Activated CD8-positive, alpha-beta T cell treated with anti-CD3 and anti-CD28 coated beads for 36 hours (primary cell): ENCODE results near the gene DNM2. TPM values are rescaled to one million over a fixed set of nuclear protein-coding genes. Genes with fewer than 3 reads are reported as not detected.
A peak's percentile ranks its signal among the peaks of the same experiment; 100 is the strongest.

Source experiments
- ATAC-seq: fragments of 200-7000 bp; cut with Tn5 transposase; one replicate; pipeline ENCODE4 v1.10.0; 2021; ENCODE audit warnings: mild to moderate bottlenecking, moderate library complexity
- CTCF ChIA-PET: fragments of 350-600 bp; sonication (Branson Sonifier 250); formaldehyde crosslinking; loops from one replicate; lab custom pipeline; 2021; ENCODE audit warnings: antibody characterized with exemption; lab: Charles Lee
- POLR2A ChIA-PET: fragments of 350-600 bp; sonication (Branson Sonifier 250); formaldehyde crosslinking; loops from one replicate; lab custom pipeline; 2021; ENCODE audit warnings: antibody characterized with exemption; lab: Charles Lee
- DNase-seq: peaks from one replicate; pipeline ENCODE4 v3.0.0-alpha.2; 2020
- H3K27ac Mint-ChIP-seq: one replicate; pipeline ENCODE4 v1.8.0; 2021; ENCODE audit warnings: mild to moderate bottlenecking, mixed read lengths
- H3K27me3 Mint-ChIP-seq: one replicate; pipeline ENCODE4 v1.8.0; 2021; ENCODE audit warnings: mixed read lengths
- H3K36me3 Mint-ChIP-seq: one replicate; pipeline ENCODE4 v1.8.0; 2021; ENCODE audit warnings: low read depth, mixed read lengths
- H3K4me1 Mint-ChIP-seq: one replicate; pipeline ENCODE4 v1.8.0; 2021; ENCODE audit warnings: low read depth, mixed read lengths
- H3K4me3 Mint-ChIP-seq: one replicate; pipeline ENCODE4 v1.8.0; 2021; ENCODE audit warnings: mild to moderate bottlenecking, moderate library complexity, mixed read lengths
- H3K9me3 Mint-ChIP-seq: one replicate; pipeline ENCODE4 v1.8.0; 2021; ENCODE audit warnings: mixed read lengths
- CTCF ChIP-seq: fragments of 200-600 bp; IDR thresholded peaks from one replicate; pipeline ENCODE4 v1.8.0; 2022; ENCODE audit warnings: antibody characterized with exemption, mild to moderate bottlenecking
- intact Hi-C: fragments of 100-400 bp; cut with micrococcal nuclease; formaldehyde crosslinking; loops from one replicate; pipeline ENCODE4 v1.10.0; 2022
- total RNA-seq, 2 experiments: library from RNA; stranded (reverse); gene quantifications; one replicate each; pipeline ENCODE4 v1.2.3, GENCODE V29; 2021

Gene DNM2
- total RNA-seq, 2 experiments from 2014 or later = 151 to 153 TPM

DNA sequence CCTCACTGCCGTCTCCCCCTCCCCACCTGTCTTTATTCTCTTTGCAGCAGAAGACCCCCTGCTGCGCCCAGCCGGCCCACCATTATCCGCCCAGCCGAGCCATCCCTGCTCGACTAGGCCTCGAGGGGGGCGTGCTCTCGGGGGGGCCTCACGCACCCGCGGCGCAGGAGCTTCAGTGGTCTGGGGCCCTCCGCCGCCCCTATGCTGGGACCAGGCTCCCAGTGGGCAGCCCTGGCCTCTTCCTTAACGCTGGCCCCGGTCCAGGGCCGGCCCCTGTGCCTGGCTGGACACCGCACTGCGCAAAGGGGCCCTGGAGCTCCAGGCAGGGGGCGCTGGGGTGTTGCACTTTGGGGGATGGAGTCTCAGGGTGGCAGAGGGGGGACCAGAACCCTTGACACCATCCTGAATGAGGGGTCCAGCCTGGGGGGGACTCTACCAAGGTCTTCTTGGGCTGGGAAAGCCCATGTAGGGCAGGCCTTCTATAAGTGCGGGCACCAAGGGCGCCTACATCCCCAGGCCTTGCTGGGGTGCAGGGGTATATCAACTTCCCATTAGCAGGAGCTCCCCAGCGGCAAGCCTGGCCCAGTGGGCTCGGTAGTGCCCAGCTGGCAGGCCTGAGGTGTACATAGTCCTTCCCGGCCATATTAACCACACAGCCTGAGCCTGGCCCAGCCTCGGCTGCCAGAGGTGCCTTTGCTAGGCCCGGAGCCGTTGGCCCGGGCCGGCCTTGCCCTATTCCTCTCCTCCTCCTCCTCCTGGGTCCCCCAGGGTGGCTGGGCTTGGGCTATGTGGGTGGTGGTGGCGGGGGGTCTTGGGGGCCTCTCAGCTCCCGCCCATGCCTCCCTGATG is 113.3 kb downstream of the DNM2 start:
- no peaks in the 10 kb centered on the region for H3K27me3 Mint-ChIP-seq

GRCh38 chr19:10831987-10832938 is 114.4 kb downstream of the DNM2 start:
- Mint-ChIP-seq H3K27me3 (no peaks in the 10 kb centered on the region), H3K4me3 (no peak overlapping the region), H3K36me3 (peaks cover 16% of the 10 kb centered on the region), H3K4me1 (peaks cover 16% of the 10 kb centered on the region), H3K27ac (no peak overlapping the region), H3K9me3 (peaks cover 10% of the 10 kb centered on the region)
- ChIA-PET CTCF (interaction anchor here (1.3 kb wide), 1 partner anchor 32 kb away, joined by 3 read pairs; no protein-coding TSS in a partner anchor), POLR2A (interaction anchor here (0.8 to 1.1 kb wide), 3 partner anchors 11 to 123 kb away, joined by 3 read pairs; no protein-coding TSS in a partner anchor)
- no peak for TF ChIP-seq CTCF
- DNase-seq (no peak), ATAC-seq (no peak)
- intact Hi-C loops = no loop called here

More for the DNA sequence above, 113.3 kb downstream of the DNM2 start:
- ATAC-seq (no peak), DNase-seq (no peak)
- no peak overlapping the region for H3K27ac Mint-ChIP-seq
- CTCF ChIA-PET = interaction anchor here (1.3 to 1.6 kb wide), 2 partner anchors 33 to 113 kb away, joined by 3 to 4 read pairs; partner anchors contain the start of gene DNM2
- POLR2A ChIA-PET = interaction anchor here (0.8 to 1.4 kb wide), 4 partner anchors 10 to 122 kb away, joined by 3 read pairs; no protein-coding TSS in a partner anchor
- H3K4me3 Mint-ChIP-seq = no peak overlapping the region
- H3K9me3 Mint-ChIP-seq = peaks cover 2% of the 10 kb centered on the region
- H3K4me1 Mint-ChIP-seq = peaks cover 5% of the 10 kb centered on the region
- H3K36me3 Mint-ChIP-seq = peaks cover 6% of the 10 kb centered on the region
- intact Hi-C loops = no loop called here
- no peak for TF ChIP-seq CTCF

DNA sequence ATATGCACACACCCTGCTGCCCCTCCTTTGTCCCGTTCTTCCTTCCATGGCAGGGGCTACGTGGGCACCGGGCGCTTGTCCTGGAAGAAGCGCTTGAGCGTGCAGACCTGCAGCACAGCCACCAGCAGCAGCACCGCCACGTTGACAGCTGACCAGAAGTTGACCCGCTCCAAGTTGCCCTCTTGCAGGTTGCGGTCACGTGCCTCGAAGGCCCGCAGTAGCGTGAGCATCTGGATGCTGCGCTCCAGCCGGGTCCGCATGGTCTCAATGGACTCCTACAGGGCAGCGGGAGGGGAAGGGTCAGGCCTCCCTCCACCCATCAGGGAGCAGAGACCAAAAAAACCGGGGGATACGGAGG is 115.0 kb downstream of the DNM2 start:
- ChIA-PET POLR2A (no interaction called here), CTCF (no interaction called here)
- H3K4me1 Mint-ChIP-seq = peaks cover 16% of the 10 kb centered on the region
- peaks cover 16% of the 10 kb centered on the region for H3K36me3 Mint-ChIP-seq
- intact Hi-C loops = no loop called here
- TF ChIP-seq CTCF = no peak
- no peaks in the 10 kb centered on the region for H3K27me3 Mint-ChIP-seq
- DNase-seq (no peak), ATAC-seq (no peak)
- H3K9me3 Mint-ChIP-seq = peaks cover 10% of the 10 kb centered on the region
- no peak overlapping the region for H3K4me3 Mint-ChIP-seq
- no peak overlapping the region for H3K27ac Mint-ChIP-seq

DNA sequence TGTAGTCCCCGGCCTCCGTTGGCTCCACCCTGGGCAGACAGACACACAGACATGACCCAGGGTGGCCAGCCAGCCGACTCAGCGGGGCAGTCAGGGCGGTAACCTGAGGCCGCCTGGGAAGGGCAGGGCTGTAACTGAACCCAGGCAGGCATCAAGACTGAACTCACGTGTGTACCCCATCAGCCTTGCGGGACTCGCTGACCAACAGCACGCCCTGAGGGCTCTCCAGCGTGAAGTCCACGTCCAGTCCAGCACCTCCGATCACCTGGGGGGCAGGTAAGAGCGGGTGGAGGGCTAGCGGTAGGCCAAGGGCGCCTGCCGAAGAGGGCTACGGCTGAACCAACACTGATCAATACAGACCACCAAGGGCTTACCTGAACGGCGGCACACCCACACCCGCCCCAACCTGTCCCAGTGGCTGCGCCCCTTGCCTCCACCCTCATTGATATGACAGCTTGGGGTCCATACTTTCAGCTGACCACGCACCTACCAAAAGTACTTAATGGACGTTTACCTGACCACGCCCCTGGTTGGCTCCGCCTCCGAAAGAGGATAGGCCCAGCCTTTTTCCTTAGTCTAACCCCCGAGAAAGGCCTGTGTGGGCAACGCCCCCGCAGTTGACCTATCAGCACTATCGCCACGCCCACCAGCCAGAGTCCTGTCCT is 117.3 kb downstream of the DNM2 start:
- H3K27me3 Mint-ChIP-seq = no peaks in the 10 kb centered on the region
- H3K9me3 Mint-ChIP-seq = peaks cover 10% of the 10 kb centered on the region

More for the DNA sequence above, 117.3 kb downstream of the DNM2 start:
- Mint-ChIP-seq H3K4me1 (peaks cover 16% of the 10 kb centered on the region), H3K36me3 (peaks cover 14% of the 10 kb centered on the region), H3K27ac (peak overlapping the region; percentile 99), H3K4me3 (peak overlapping the region; percentile 98)
- ATAC-seq (no peak), DNase-seq (no peak)
- intact Hi-C loops = no loop called here
- POLR2A ChIA-PET = interaction anchor here (0.5 to 2.6 kb wide), 10 partner anchors 14 to 269 kb away, joined by 3 to 12 read pairs (median 4); no protein-coding TSS in a partner anchor
- CTCF ChIA-PET = interaction anchor here (0.8 to 3.6 kb wide), 9 partner anchors 22 to 135 kb away, joined by 3 to 40 read pairs (median 4); partner anchors contain the start of gene DNM2
- TF ChIP-seq CTCF = no peak
